ENCODE data around the gene HAUS7. TPM values are rescaled to one million over a fixed set of nuclear protein-coding genes. Genes with fewer than 3 reads are reported as not detected.

The HAUS7 gene
- total and polyA plus RNA-seq, 2 experiments from 2014 or later: 59.8 to 77.9 TPM

GRCh38 chrX:153516073-153516472, 45.7 kb upstream of the HAUS7 start (continued):
- TF ChIP-seq, protein P1, sequence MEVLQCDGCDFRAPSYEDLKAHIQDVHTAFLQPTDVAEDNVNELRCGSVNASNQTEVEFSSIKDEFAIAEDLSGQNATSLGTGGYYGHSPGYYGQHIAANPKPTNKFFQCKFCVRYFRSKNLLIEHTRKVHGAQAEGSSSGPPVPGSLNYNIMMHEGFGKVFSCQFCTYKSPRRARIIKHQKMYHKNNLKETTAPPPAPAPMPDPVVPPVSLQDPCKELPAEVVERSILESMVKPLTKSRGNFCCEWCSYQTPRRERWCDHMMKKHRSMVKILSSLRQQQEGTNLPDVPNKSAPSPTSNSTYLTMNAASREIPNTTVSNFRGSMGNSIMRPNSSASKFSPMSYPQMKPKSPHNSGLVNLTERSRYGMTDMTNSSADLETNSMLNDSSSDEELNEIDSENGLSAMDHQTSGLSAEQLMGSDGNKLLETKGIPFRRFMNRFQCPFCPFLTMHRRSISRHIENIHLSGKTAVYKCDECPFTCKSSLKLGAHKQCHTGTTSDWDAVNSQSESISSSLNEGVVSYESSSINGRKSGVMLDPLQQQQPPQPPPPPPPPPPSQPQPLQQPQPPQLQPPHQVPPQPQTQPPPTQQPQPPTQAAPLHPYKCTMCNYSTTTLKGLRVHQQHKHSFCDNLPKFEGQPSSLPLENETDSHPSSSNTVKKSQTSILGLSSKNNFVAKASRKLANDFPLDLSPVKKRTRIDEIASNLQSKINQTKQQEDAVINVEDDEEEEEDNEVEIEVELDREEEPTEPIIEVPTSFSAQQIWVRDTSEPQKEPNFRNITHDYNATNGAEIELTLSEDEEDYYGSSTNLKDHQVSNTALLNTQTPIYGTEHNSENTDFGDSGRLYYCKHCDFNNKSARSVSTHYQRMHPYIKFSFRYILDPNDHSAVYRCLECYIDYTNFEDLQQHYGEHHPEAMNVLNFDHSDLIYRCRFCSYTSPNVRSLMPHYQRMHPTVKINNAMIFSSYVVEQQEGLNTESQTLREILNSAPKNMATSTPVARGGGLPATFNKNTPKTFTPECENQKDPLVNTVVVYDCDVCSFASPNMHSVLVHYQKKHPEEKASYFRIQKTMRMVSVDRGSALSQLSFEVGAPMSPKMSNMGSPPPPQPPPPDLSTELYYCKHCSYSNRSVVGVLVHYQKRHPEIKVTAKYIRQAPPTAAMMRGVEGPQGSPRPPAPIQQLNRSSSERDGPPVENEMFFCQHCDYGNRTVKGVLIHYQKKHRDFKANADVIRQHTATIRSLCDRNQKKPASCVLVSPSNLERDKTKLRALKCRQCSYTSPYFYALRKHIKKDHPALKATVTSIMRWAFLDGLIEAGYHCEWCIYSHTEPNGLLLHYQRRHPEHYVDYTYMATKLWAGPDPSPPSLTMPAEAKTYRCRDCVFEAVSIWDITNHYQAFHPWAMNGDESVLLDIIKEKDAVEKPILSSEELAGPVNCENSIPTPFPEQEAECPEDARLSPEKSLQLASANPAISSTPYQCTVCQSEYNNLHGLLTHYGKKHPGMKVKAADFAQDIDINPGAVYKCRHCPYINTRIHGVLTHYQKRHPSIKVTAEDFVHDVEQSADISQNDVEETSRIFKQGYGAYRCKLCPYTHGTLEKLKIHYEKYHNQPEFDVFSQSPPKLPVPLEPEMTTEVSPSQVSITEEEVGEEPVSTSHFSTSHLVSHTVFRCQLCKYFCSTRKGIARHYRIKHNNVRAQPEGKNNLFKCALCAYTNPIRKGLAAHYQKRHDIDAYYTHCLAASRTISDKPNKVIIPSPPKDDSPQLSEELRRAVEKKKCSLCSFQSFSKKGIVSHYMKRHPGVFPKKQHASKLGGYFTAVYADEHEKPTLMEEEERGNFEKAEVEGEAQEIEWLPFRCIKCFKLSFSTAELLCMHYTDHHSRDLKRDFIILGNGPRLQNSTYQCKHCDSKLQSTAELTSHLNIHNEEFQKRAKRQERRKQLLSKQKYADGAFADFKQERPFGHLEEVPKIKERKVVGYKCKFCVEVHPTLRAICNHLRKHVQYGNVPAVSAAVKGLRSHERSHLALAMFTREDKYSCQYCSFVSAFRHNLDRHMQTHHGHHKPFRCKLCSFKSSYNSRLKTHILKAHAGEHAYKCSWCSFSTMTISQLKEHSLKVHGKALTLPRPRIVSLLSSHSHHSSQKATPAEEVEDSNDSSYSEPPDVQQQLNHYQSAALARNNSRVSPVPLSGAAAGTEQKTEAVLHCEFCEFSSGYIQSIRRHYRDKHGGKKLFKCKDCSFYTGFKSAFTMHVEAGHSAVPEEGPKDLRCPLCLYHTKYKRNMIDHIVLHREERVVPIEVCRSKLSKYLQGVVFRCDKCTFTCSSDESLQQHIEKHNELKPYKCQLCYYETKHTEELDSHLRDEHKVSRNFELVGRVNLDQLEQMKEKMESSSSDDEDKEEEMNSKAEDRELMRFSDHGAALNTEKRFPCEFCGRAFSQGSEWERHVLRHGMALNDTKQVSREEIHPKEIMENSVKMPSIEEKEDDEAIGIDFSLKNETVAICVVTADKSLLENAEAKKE (CRISPR knock-in tag; IDR thresholded peaks at IDR 0.05): no peak
- TF ChIP-seq, protein P2, sequence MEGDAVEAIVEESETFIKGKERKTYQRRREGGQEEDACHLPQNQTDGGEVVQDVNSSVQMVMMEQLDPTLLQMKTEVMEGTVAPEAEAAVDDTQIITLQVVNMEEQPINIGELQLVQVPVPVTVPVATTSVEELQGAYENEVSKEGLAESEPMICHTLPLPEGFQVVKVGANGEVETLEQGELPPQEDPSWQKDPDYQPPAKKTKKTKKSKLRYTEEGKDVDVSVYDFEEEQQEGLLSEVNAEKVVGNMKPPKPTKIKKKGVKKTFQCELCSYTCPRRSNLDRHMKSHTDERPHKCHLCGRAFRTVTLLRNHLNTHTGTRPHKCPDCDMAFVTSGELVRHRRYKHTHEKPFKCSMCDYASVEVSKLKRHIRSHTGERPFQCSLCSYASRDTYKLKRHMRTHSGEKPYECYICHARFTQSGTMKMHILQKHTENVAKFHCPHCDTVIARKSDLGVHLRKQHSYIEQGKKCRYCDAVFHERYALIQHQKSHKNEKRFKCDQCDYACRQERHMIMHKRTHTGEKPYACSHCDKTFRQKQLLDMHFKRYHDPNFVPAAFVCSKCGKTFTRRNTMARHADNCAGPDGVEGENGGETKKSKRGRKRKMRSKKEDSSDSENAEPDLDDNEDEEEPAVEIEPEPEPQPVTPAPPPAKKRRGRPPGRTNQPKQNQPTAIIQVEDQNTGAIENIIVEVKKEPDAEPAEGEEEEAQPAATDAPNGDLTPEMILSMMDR (conservative IDR thresholded peaks at IDR 0.05; ENCODE audit: low read depth in 2 of 2): no peak
- TF ChIP-seq JUNB (IDR thresholded peaks at IDR 0.05; ENCODE audit: unreplicated experiment): no peak
- TF ChIP-seq ZNF114 (CRISPR knock-in tag; IDR thresholded peaks at IDR 0.05): no peak
- no peak for TF ChIP-seq EZH2phosphoT487 (IDR thresholded peaks at IDR 0.05; ENCODE audit: unreplicated experiment)
- no peak for TF ChIP-seq CREB1 (CRISPR knock-in tag; IDR thresholded peaks at IDR 0.05; ENCODE audit: low read depth)
- no peak for TF ChIP-seq ETS1 (IDR thresholded peaks at IDR 0.05)
- no peak for TF ChIP-seq POLR2AphosphoS5 (IDR thresholded peaks at IDR 0.05; ENCODE audit: low read depth)
- TF ChIP-seq NANOG (IDR thresholded peaks at IDR 0.05; ENCODE audit: borderline replicate concordance): no peak

Data from GM23338 (cell line).